ENCODE data around the gene ENTPD7. TPM values are rescaled to one million over a fixed set of nuclear protein-coding genes. Genes with fewer than 3 reads are reported as not detected.
"Not testable (repeated sequence)": the region's sequence is repeated elsewhere in the genome, so short reads cannot be mapped to it uniquely, and the experiment has no call there.

Gene ENTPD7
- total and polyA plus RNA-seq, 10 donors: 0.48 to 17.5 (median 11.8) TPM

DNA sequence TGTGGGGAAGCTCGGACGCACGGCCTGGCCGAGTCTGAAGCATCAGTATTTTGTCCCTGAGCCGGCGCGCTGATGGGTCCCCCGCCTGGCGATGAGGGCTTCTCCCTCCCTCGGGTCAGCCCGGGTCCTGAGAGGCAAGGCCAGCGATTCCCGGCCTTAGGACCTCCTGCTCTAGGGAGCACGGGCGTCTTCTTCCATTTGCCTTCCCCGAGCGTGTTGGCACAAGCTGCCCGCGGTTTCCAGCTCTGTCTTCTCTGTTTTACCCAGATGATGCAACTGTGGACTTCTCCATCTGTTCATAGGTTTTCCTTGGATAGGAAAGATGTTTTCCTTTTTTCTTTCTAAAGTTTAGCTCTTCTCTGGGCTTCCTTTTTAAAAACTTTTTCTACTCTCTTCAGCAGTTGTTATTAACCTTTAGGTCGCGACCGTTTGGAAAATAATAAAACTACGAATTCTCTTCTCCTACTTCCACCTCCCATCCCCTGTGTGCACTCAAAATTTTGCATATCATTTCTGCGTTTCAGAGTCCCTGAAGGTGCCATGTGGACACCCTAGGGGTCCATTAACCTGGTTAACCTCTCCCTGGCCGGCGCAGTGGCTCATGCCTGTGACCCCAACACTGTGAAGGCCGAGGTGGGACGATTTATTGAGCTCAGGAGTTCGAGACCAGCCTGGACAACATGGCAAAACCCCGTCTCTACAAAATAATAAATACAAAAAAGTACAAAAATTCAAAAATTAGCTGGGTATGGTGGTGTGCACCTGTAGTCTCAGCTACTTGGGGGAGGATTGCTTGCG, 37.7 kb upstream of the ENTPD7 start:
- TF ChIP-seq POLR2A (IDR thresholded peaks at IDR 0.05) (peak in 1 of 3 donors; percentile 21), POLR2AphosphoS5 (IDR thresholded peaks at IDR 0.05) (no peak)
- TF ChIP-seq, protein P1, sequence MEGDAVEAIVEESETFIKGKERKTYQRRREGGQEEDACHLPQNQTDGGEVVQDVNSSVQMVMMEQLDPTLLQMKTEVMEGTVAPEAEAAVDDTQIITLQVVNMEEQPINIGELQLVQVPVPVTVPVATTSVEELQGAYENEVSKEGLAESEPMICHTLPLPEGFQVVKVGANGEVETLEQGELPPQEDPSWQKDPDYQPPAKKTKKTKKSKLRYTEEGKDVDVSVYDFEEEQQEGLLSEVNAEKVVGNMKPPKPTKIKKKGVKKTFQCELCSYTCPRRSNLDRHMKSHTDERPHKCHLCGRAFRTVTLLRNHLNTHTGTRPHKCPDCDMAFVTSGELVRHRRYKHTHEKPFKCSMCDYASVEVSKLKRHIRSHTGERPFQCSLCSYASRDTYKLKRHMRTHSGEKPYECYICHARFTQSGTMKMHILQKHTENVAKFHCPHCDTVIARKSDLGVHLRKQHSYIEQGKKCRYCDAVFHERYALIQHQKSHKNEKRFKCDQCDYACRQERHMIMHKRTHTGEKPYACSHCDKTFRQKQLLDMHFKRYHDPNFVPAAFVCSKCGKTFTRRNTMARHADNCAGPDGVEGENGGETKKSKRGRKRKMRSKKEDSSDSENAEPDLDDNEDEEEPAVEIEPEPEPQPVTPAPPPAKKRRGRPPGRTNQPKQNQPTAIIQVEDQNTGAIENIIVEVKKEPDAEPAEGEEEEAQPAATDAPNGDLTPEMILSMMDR (IDR thresholded peaks at IDR 0.05 in 8 of 11, conservative IDR thresholded peaks at IDR 0.05 in 3 of 11): no peak
- Histone ChIP-seq H3K4me1 (peaks cover 27 to 45% (median 39%) of the 10 kb centered on the region in 6 donors), H3K36me3 (no peaks in the 10 kb centered on the region), H3K27ac (peak overlapping the region; percentile 91 to 100 (median 99)), H3K27me3 (replicated peaks in 1 of 7) (no peaks in the 10 kb centered on the region), H3K9me3 (no peaks in the 10 kb centered on the region), H3K4me3 (peak overlapping the region; percentile 65 to 93 (median 79))
- peak; percentile 82 for DNase-seq
- intact Hi-C loops (cut with DNase I; ENCODE audit: low total_unique reads): no loop called here
- 17 to 29% (median 18%) methylated on average over 22 to 31 of the region's 31 CpGs for WGBS, 5 donors

DNA sequence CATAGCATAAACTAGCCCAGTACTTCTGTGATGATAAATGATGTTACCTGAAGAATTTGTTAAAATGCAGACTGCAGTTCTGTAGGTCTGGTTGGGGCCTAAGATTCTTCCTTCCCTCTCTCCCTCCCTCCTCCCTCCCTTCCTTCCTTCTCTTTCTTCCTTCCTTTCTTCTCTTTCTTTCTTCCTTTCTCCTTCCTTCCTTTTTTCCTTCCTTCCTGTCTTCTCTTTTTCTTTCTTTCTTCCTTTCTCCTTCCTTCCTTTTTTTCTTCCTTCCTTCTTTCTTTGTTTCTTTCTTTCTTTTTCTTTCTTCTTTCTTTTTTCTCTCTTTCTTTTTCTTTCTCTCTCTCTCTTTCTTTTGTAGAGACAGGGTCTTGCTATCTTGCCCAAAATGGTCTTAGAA, 35.4 kb upstream of the ENTPD7 start:
- TF ChIP-seq, protein P1 (IDR thresholded peaks at IDR 0.05 in 8 of 11, conservative IDR thresholded peaks at IDR 0.05 in 3 of 11): no peak
- no peak for TF ChIP-seq POLR2AphosphoS5 (IDR thresholded peaks at IDR 0.05)
- TF ChIP-seq POLR2A (IDR thresholded peaks at IDR 0.05): no peak
- intact Hi-C loops (cut with DNase I; ENCODE audit: low total_unique reads): no loop called here
- H3K27me3 ChIP-seq (replicated peaks in 1 of 7): no peaks in the 10 kb centered on the region
- no peaks in the 10 kb centered on the region for H3K36me3 ChIP-seq
- H3K9me3 ChIP-seq: no peaks in the 10 kb centered on the region
- no peak overlapping the region for H3K27ac ChIP-seq
- H3K4me3 ChIP-seq: no peak overlapping the region
- H3K4me1 ChIP-seq: peaks cover 6 to 23% (median 16%) of the 10 kb centered on the region in 6 donors
- no peak for DNase-seq

DNA sequence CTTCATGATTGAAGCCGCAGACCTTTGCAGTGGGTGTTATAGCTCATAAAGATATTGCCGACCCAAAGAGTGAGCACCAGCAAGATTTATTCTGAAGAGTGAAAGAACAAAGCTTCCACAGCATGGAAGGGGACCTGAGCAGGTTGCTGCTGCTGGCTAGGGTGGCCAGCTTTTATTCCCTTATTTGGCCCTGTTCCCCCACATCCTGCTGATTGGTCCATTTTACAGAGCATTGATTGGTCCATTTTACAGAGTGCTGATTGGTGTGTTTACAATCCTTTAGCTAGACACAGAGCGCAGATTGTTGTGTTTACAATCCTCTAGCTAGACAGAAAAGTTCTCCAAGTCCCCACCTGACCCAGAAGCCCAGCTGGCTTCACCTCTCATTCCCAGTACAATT, 34.2 kb upstream of the ENTPD7 start:
- H3K27ac ChIP-seq; H3K9me3 ChIP-seq; DNase-seq; intact Hi-C loops (cut with DNase I; ENCODE audit: low total_unique reads); H3K27me3 ChIP-seq (replicated peaks in 1 of 7); H3K36me3 ChIP-seq; H3K4me3 ChIP-seq: not testable (repeated sequence)
- 50 to 99% (median 61%) methylated on average over 2 to 3 of the region's 3 CpGs for WGBS, 5 donors
- H3K4me1 ChIP-seq: peaks cover 6 to 14% (median 10%) of the 10 kb centered on the region in 6 donors

GRCh38 chr10:99628923-99629624, 30.2 kb upstream of the ENTPD7 start:
- TF ChIP-seq, protein P1 (IDR thresholded peaks at IDR 0.05 in 8 of 11, conservative IDR thresholded peaks at IDR 0.05 in 3 of 11): no peak
- TF ChIP-seq POLR2A (IDR thresholded peaks at IDR 0.05) (no peak), POLR2AphosphoS5 (IDR thresholded peaks at IDR 0.05) (no peak)
- Histone ChIP-seq H3K27me3 (replicated peaks in 1 of 7) (peaks cover 0 to 14% (median 0%) of the 10 kb centered on the region in 7 donors), H3K4me3 (no peak overlapping the region), H3K9me3 (no peaks in the 10 kb centered on the region), H3K27ac (no peak overlapping the region), H3K36me3 (no peaks in the 10 kb centered on the region), H3K4me1 (no peaks in the 10 kb centered on the region)
- no peak for DNase-seq
- 92 to 98% (median 92%) methylated on average over 1 of the region's 1 CpG for WGBS, 5 donors
- intact Hi-C loops (cut with DNase I; ENCODE audit: low total_unique reads): no loop called here
